GM19025 (cell line): ENCODE data around the gene CNTN2.

Experiments
- ATAC-seq: cut with Tn5 transposase; IDR thresholded peaks from one replicate; pipeline ENCODE4 v1.9.1; 2021; ENCODE audit warnings: mild to moderate bottlenecking, low read depth, moderate library complexity; ENCODE audit not compliant: unreplicated experiment

The CNTN2 gene

DNA sequence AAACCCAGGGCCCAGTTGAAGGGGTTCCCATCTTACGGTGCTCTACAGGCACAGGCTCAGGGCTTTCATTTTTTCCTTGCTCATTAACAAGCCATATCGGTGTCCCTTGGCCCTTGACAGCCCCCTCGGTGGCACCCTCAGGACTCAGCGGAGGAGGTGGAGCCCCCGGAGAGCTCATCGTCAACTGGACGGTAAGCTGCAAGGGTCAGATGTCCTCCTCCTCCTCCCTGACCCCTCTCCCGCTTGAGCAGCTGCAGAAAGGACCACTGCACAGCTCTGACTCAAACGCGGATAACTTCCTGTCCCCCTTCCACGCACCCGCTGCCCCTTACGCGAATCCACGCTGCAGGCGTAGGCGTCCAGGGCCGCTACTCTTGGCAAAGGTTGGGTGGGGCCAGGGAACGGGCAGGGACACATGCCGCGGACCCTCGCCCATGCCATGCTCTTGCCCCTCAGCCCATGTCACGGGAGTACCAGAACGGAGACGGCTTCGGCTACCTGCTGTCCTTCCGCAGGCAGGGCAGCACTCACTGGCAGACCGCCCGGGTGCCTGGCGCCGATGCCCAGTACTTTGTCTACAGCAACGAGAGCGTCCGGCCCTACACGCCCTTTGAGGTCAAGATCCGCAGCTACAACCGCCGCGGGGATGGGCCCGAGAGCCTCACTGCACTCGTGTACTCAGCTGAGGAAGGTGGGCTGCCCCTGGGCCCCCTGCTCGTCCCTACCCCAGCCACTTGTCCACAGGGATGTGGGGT lies 26.5 kb downstream of the CNTN2 start:
- no peak for ATAC-seq

DNA sequence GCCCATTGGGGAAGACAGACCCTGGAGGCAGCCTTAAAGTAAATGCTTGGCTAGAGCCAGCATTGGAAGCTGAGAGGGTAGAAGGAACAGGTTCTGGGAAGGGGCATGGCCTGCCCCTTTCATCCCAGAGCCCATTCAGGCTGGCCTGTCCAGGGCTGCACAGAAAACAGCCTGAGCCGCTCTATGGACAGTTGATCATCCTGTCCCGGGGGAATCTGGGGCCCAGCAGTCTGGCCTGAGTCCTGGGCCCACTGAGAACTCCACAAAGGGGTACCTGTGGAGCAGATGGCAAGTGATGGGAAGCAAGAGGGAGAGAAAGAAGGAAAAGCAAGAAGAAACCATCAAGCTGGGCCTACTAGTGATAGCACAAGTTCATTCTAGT lies 28.0 kb downstream of the CNTN2 start:
- no peak for ATAC-seq

DNA sequence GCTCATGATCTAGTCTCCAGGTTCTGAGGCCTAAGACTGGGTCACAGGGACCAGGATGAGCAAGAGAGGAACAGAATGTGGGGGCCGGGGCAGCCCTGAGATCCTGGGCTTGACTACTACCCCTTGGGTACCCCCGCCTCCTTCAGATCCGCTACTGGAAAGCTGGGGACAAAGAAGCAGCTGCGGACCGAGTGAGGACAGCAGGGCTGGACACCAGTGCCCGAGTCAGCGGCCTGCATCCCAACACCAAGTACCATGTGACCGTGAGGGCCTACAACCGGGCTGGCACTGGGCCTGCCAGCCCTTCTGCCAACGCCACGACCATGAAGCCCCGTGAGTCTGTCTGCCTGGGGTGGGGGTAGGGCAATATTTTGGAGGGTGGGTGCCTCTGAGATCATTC lies 28.8 kb downstream of the CNTN2 start:
- no peak for ATAC-seq

DNA sequence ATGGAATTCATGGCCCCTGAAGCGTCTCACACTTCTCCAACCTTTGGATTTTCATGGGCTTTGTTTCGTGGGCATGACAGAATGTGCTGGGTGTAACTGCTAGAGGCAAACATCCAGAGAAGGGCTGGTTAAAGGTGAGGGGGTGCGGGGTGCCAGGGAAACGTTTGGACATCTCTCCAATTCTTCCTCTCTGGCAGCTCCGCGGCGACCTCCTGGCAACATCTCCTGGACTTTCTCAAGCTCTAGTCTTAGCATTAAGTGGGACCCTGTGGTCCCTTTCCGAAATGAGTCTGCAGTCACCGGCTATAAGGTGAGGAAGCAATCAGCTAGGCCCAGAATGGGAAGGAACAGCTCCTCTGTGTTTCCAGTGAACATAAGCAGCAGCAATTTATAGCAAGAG lies 29.3 kb downstream of the CNTN2 start:
- no peak for ATAC-seq

DNA sequence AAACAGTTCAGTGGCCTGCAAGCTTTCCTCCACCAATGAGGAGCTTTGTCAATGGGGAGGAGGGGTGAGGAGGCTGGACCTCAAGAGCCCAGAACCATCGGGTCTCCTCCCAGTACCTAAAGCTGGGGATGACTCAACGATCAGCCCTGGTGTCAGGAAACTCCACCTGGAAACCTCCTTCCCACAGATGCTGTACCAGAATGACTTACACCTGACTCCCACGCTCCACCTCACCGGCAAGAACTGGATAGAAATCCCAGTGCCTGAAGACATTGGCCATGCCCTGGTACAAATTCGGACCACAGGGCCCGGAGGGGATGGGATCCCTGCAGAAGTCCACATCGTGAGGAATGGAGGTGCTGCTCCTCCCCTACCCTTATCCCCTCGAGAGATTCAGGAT lies 29.9 kb downstream of the CNTN2 start:
- no peak for ATAC-seq

DNA sequence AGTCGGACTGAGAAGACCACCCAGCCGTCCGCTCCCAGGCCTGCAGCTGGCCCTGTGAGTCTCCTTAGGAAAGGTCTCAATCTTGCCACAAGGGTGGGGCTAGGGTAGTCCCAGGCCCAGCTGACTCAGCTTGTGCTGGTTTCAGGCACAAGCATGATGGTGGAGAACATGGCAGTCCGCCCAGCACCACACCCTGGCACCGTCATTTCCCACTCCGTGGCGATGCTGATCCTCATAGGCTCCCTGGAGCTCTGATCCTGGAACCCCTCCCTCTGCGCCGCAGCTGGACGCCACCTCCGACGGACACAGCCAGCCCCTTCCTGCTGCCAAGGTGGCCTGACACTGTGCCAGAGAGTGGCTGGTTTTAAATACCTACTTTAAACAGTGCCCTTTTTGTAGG lies 30.5 kb downstream of the CNTN2 start:
- no peak for ATAC-seq

DNA sequence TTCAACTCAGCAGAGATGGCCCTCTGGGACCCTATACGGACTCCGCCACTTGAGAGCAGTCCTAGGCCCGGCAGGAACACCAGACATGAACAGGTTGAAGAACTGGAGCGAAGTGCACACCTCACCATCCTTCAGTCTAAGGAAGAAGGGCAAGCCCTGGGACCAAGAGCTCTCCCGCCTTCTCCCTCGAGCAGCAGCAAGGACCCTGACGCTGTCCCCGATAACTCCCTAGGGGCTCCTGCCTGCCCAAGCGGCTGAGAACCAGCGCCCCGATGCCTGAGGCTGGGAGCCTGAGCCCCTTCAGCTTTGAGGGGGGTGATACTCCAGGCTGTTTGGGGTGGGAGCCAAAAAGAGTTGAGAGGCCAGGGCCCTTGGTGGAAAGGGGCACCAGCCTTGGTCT lies 31.1 kb downstream of the CNTN2 start:
- ATAC-seq: no peak

DNA sequence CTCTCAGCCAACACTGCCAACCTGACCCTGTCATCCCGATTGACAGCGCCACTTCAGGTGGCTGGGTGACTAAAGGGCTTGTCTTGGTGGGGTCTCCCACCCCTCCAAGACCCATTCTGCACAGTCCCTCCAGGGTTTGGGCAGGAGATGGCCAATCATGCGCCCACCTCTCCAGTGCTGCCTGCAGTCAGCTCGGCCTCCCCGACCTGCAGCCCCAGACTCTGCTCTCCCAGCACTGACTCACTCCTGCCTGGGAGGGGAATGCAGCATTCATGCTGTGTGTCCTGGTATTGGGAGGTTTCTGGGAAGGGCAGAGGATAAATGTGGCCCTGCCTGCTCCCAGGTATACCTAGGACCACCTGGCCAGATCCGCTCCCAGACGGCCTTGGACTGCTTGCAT lies 31.5 kb downstream of the CNTN2 start:
- no peak for ATAC-seq

DNA sequence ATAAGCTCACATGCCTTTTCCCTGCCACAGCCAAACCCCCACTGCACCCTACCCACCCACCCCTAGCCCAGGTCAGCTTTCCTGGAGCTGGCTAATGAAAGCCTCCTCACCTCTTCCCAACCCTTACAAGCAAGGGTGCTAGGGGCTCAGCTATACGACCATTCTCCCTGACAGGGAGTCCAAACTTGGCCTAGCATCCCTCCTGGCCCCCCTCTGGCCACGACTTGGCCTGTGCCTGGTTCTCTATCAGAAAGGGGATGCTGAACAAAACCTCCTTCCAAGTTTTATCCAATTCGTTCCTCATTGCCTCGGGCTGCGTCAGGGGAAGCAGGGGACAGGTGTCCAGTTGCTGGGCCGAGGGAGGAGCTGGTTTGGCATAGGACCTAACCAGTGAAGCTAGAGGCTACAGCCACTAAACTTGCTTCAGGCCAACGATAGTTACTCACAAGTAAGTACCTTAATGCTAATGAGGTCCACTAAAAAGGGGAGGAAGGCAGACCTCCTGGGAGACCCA lies 32.7 kb downstream of the CNTN2 start:
- no peak for ATAC-seq

DNA sequence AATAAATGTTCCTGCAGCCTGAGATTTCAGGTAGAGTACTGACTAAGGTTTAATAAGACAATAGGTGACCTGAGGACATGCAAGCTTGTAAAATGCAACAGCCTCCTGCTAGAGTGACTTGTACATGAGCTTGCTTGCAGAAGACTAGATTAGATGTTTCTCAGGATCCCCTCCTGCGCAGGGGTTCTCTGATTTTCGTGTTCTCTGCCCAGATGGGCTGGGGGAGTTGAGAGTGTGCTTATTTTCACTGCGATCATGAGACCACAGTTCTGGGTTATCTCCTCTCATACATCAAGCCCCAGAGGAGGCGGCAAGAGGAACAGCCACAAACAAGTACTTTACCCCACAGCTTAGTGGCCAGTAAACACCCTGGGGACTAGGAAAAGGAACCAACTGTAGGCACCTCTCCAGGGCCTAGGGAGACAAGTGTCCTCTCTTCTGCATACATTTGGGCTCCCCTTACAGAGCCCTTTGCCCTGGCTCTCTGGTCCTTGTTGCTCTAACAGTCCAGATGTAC lies 33.3 kb downstream of the CNTN2 start:
- ATAC-seq: no peak

DNA sequence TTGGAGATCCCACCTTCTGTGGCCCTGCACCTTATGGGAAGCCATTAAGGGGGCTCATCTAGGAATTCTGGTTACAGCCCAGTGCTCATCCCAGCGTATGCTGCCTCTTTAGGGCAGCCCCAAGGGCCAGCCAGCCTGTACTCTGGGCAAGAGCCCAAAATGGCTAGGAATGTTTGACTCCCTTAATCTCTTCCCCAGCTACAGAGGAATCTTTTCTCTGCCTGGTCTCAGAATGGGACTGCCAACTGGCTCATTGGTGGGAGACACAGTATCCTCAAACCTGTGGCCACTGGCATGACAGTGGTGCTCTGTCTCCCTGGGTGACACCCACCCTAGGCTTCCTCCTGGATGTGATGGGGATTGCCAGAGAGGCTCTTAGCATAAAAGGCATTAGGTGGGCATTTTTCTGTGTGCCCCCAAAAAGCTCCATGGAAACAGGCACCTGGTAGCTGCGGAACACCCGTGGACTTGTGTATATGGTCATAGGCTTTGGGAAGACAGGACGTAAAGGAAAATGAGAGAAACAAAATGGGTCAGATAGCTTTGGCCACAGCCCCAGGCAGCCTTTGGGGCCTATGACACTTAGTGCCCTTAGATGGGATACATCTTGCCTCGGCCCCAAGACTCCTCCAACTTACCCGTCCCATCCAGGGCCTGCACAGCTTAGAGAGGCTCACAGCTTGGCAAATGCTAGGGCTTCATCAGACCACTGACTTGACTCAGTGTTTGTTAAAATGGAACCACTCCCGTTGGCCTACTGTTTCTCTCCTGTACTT lies 34.3 kb downstream of the CNTN2 start:
- no peak for ATAC-seq

DNA sequence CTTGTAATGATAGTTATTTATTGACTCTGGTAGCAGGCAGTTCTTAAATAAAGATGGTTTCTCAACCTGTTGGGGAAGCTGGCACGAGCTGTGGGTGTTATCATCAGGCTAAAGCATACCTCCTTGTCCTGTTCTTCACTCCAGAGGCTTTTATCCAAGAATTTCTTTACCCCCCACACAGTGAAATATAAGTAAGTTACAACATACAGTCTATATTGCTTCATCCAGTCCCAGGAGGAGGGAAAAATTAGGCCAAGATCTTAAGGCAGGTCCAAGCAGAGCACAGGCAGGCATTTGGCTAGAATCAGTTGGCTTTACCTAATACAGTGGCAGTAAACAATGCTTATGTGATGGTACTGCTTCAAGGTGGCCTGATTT lies 34.9 kb downstream of the CNTN2 start:
- no peak for ATAC-seq

DNA sequence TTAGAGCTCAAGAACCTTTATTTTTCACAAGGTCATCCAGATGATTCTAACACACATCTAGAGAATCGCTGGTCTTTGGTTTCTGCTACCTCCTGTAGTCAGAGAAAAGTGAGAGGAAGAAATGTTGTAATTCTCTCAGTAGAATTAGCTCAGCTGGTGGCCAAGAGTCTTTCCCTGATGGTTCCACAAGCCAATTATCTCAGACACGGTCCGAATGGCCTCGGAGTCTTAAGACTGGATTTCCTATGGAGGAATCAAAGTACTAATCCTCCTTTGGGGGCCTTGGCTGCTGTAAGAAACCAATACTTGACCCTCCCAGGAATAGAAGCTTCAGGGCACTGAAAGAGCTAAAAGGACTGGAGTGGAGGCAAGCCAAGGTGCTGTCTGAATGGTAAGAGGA lies 39.4 kb downstream of the CNTN2 start:
- no peak for ATAC-seq

DNA sequence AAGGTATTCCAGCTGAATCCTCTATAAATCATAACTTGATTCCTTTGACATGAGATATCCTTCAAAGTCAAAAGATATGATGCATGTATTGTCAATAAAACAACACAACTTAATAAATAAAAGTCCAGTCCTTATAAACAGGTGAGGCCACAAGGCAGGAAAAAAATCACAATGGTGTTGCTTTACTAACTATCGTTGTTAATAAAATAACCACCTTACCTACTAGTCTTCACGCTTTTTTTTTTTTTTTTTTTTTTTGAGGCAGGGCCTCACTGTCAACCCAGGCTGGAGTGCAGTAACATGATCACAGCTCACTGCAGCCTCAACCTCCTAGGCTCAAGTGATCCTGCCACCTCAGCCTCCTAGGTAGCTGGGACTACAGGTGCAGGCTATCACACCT lies 41.3 kb downstream of the CNTN2 start, which contains the start of gene TMEM81:
TSS of gene TMEM81 (minus strand) at position 101 of the 400 bp plus-strand sequence. CDS start 140 bp downstream, outside the sequence.
- ATAC-seq: no peak

DNA sequence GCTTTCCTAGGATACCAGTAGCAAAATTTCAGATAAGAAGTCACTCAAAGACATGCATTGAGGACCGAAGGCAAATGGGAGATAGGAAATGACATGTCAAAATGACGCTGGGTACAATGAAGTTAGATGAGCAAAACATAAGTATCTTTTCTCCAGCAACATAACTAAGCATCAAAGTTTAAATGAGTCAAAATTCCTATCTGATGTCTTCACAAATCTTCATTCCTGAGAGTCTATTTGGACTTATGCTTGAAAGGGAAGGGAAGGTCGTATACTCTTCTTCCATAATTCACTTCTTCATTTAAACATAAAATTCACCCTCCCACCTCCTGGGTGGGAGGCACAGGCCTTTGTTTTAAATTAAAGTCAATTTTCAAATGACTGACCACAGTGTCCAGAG lies 45.3 kb downstream of the CNTN2 start:
- no peak for ATAC-seq

DNA sequence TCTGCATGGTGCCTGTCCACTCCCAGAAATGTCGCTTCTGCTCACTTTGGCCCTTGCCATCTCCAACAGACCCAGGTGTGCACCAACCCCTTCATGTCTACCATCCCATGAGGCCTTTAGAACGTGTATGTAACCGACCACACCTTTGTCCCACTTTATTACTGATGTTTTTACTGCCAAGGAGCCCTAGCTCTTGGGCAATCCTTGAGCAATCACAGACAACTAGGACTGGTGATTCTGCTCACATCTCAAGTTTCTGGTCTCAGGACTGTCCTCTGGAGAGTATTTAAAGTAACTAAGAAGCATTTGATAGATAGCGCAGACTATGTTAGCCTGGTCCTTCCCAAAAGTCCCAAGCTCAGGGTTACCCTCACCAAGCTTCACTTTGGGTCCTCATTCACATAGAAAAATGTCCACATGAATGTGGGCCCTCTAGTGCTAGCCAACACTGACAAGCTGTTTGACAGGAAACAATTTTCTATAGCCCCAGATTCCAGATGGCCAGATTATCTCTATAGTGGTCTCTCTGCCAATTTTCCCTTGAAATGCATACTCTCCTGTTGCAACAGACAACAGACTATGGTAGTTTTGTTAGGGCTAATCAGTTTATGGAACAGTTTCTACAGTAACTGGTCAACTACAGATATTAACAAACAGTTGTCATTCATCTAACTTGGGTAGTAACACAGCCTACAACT lies 48.2 kb downstream of the CNTN2 start:
- no peak for ATAC-seq

DNA sequence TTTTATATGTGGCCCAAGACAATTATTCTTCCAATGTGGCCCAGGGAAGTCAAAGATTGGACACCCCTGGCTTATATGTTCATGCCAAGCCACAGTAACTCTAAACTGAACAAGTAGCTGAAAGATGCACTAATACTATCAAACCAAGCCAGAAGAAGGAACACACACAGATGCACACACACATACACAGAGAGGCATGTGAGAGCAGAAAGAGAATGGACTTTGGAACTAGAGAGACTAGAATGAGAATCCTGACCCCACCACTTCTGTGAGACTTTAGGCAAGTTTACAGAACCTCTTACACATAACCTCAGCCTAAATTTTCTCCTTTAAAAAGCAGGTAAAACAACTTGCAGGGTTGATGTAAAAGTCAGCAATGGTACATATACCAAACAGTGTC lies 52.4 kb downstream of the CNTN2 start:
- no peak for ATAC-seq

DNA sequence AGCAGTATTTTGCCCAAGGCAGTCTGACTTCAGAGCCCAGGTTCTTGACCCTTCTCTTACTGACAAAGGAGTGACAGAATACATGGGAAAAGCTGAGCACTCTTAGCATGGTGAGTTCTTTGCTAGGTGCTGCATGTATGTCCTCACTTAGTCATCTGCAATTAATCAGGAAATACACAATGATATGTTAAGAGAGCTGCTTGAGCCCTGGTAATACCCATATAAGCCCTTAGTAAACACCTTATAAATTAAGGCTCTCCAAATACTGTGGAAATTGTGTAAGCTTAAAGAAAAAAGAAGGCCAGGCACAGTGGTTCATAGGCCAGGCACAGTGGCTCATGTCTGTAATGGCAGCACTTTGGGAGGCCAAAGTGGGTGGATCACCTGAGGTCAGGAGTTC lies 55.2 kb downstream of the CNTN2 start:
- no peak for ATAC-seq

DNA sequence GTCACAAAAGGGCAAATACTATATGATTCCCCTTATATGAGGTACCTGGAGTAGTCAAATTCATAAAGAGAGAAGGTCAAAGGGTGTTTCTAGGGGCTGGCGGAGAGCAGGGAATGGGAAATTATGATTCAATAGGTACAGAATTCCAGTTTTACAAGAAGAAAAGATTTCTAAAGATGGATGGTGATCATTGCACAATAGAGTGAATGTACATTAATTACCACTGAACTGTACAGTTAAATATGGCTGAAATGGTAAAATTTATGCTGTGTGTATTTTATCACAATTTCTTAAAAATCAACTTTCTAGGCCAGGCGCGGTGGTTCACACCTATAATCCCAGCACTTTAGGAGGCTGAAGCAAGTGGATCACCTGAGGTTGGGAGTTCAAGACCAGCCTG lies 59.4 kb downstream of the CNTN2 start:
- ATAC-seq: no peak

DNA sequence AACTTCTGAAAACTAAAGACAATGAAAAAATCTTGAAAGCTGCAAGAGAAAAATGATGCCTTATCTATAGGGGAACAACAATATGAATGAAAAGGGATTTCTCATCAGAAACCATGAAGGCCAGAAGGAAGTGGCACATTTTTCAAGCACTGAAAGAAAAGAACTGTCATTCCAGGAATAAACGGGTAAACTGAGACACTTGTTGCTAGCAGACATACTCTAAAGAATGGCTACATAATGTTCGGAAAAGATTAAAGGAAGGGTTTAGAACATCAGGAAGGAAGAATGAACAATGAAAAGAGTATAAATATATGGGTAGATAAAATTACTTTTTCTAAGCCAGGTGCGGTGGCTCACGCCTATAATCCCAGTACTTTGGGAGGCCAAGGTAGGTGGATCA lies 64.3 kb downstream of the CNTN2 start:
- ATAC-seq: no peak

DNA sequence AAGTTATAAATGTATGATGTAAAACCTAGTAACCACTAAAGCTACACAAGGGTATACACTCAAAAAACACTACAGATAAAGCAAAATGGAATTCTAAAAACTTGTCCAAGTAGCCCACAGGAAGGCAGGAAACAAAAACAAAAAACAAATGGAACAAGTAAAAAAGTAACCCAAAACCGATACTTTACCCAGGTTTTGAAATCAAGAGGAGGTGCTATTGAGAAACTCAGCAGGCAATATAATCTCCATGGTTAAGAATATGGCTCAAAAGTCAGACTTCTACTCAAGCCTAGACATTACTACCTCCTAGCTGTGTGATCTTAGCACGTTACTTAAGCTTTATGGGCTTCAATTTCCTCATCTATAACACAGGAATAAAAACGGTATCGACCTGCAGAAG lies 65.5 kb downstream of the CNTN2 start:
- ATAC-seq: no peak
